ENCODE measurements around the gene SLC17A2.

Gene SLC17A2

GRCh38 chr6:25883991-25884390, 46.5 kb downstream of the SLC17A2 start:
- DNase-seq (ENCODE audit: low read depth in 2 of 2): no peak

- DNase-seq (ENCODE audit: low read depth in 2 of 2): no peak
Measured at GRCh38 chr6:25883536-25883935, 47.0 kb downstream of the SLC17A2 start.

DNA sequence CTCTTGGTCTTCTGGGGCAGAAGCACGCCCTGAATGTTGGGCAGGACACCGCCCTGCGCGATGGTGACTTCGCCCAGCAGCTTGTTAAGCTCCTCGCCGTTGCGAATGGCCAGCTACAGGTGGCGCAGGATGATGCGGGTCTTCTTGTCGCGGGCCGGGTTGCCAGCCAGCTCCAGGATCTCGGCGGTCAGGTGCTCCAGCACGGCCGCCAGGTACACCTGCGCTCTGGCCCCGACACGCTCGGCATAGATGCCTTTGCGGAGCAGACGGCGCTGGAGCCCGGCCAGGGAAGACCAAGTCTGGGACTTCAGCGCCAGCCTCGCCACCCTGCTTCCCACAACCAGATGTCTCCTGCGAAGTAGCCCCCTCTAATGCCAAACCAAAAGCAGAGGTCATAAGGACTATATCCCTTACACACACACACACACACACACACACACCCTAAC, 48.4 kb downstream of the SLC17A2 start:
- no peak for DNase-seq (ENCODE audit: low read depth in 2 of 2)

DNA sequence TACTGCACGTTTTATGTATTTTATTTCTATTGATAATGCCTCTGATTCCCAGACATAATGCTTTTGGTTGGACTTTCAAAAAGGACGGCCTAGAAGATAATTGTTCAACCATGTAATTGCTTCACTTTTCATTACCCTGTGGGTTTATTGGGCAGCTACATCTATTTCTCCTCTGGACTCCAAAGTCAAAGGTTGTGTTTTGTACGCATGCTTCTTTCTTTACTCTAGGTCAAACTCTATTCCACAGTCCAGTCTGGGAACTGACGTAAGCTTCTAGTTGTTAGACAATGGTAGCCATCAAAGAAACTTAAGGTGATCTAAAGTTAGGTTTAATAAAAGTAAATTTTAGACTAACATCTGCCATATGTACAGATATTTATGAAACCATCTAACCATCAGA, 49.9 kb downstream of the SLC17A2 start:
- DNase-seq (ENCODE audit: low read depth in 2 of 2): no peak

DNA sequence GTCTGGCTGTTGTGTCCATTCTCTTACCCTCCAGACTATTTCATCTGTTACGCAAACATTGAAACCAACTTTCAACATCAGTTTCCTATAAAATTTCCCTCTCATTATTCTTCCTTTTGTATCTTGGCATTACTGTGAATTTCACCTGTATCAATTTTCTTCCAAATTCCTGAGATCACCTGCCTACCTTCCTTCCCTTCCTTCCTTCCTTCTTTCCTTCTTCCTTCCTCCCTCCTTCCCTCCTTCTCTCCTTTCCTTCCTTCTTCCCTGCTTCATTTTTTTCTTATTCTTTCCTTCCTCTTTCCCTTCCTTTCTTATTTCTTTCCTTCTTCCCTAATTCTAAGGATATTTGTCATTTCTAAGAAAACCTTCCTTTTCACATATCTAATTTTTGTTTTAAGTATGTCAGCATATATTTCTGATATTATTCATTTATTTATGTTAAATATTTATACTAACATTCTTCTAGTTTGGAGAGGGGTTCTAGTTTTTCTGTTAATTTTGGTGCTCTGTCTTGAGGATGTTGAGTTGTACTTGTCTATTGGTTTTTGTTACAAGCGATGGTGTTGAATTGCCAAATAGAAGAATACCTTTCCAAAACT, 51.7 kb downstream of the SLC17A2 start:
- DNase-seq (ENCODE audit: low read depth in 2 of 2): no peak

DNA sequence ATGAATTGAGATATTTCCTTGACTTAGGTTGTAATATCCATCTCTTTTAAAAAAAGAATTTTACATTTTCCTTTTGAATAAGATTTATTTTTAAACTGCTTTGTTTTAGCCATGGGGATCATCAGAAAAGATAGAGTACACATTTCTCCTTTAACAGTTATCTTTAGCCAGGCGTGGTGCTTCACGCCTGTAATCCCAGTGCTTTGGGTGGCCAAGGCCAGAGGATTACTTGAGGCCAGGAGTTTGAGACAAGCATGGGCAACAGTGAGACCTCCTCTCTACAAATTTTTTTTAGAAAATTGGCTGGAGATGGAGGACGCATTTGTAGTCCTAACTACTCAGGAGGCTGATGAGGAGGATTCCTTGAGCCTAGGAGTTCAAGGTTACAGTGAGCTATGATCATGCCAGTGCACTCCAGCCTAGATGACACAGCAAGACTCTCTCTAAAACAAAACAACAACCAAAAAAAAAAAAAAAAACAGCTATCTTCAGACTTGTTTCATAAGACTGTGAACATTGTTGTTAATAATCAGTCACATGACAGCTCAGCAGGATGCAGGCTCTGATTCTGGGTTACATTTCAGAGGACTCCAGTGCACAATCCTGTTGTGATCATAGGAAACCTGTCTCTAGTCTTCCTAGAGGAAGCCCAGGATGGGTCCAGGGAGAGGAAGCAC, 54.4 kb downstream of the SLC17A2 start:
- DNase-seq (ENCODE audit: low read depth in 2 of 2): no peak

DNA sequence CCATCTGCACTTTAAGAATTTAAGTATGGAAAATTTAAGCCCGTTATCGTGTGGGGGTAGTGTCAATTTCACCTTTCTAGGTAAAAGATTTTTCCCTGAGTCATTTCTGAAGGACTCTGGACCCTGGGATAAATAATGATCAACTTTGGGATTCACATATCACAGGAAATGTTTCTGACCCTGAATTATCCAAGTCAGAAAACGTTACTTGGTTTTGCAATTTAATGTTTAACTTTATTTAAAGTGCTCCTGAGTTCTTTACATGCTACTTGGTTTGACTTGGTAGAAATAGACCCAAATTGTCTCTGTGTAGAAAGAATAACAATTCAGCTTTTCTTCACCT, 55.0 kb downstream of the SLC17A2 start:
- DNase-seq (ENCODE audit: low read depth in 2 of 2): no peak

- DNase-seq (ENCODE audit: low read depth in 2 of 2): no peak
Measured at GRCh38 chr6:25874822-25875562, 55.5 kb downstream of the SLC17A2 start.

DNA sequence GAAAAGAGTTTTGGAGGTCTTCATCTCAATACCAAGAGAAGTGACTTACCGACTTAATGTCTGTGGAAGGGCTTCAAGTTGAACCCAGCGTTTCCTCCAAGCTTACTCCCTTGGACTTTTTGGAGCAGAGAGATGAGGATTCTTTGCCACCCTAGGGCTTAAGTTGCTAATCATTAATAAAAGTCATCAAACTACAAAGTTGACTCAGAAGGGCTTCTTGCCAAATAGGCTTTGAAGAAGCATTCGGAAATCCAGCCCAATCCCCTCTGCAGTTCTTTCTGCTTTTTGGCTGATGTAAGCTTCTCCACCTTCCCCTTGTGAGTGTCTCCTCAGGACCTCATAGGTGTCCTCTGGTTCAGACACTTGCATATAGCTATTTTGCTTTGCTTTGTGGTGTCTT, 56.4 kb downstream of the SLC17A2 start, which contains the start of gene SLC17A3:
SLC17A3 (minus strand) TSS at position 126 of the 400 bp plus-strand sequence. CDS start 5,856 bp downstream, outside the sequence.
- no peak for DNase-seq (ENCODE audit: low read depth in 2 of 2)

DNA sequence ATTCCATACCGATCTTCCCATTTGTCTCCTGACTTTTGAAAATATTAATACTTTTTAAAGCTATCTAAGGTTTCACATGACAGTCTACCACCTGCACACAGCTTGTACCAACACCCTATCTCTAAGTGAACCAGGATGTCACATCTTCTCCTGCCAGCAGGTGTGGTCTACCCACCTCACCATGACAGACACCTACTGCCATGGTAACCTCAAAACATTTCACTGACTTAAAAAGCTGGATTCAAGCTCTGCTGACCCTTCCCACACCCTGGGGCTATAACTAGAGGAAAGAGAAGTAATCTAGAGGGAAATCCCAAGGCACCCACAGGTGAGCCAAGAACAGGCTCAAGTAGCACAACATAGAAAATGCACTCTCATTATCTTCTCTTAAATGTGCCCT, 57.7 kb downstream of the SLC17A2 start:
- no peak for DNase-seq (ENCODE audit: low read depth in 2 of 2)

DNA sequence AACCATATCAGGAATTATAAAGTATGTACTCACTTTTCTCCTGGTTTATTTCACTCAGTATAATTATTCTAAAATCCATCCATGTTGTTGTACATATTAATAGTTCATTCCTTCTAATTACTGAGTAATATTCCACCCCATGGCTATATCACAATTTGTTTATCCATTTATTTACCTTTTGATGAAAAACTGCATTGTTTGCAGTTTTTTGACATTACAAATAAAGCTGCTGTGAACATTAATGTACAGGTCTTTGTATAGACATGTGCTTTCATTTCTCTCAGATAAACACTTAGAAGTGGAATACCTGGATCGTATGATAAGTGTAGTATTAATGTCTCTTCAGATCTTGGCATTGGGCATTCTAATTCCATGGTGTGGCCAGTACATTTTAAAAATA, 60.7 kb downstream of the SLC17A2 start:
- DNase-seq (ENCODE audit: low read depth in 2 of 2): no peak

- no peak for DNase-seq (ENCODE audit: low read depth in 2 of 2)
Measured at GRCh38 chr6:25868436-25869183, 61.9 kb downstream of the SLC17A2 start.

- DNase-seq (ENCODE audit: low read depth in 2 of 2): no peak
Measured at GRCh38 chr6:25866011-25866410, 64.5 kb downstream of the SLC17A2 start.

GRCh38 chr6:25863360-25863759, 67.1 kb downstream of the SLC17A2 start:
- no peak for DNase-seq (ENCODE audit: low read depth in 2 of 2)

Data from stimulated activated CD4-positive, alpha-beta T cell treated with anti-CD3 and anti-CD28 coated beads, Interleukin-1b, Interleukin-23, amount 100 ng/mL, for 1 hour (primary cell).